Stimulated activated CD4-positive, alpha-beta T cell treated with anti-CD3 and anti-CD28 coated beads, Interleukin-2, amount 100 ng/mL, for 24 hours (primary cell): ENCODE data around the gene SPACA4.
A peak's percentile ranks its signal among the peaks of the same experiment; 100 is the strongest.
"Not testable (repeated sequence)": the region's sequence is repeated elsewhere in the genome, so short reads cannot be mapped to it uniquely, and the experiment has no call there.

Experiments
- DNase-seq, 2 donors: peaks; one replicate each; pipeline ENCODE4 v3.0.0-alpha.2; 2020

SPACA4 gene, protein sequence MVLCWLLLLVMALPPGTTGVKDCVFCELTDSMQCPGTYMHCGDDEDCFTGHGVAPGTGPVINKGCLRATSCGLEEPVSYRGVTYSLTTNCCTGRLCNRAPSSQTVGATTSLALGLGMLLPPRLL

GRCh38 chr19:48606463-48607358 lies at the start of gene SPACA4:
Gene SPACA4 (plus strand): TSS chr19:48606742. CDS start chr19:48606979, 237 bp downstream.
- DNase-seq, result no peak

- DNase-seq, result no peak
Measured at GRCh38 chr19:48556825-48557224, 49.7 kb upstream of the SPACA4 start.

DNA sequence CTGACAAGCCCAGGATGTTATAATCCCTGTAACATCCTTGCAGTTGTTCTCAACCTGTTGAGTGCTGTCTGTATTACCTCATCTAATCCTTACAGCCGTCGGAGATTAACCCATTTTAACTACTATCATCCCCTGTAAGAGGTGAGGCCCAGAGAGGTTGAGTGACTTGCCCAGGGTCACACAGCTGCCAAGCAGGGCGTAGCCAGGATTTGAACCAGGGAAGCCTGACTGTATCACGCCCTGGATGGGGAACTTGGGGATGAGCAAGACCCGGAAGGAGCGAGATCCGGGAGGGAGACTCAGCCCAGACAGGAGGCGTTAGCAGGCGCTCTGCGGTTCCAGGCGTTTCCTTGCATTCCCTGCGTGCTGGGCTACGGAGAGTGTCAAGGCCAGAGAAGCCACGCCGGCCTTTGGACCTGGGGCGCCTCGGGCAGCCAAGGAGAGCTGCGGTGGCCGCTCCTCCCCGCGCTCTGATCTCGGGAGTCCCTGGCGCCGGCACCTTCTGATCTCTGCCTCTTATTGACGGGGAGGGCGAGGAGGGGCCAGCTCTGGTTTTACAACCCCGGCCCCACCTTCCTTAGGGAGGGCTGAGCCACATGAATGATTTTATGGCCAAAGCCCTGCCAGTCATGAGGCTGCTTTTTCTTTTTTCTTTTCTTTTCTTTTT lies 48.4 kb upstream of the SPACA4 start:
- no peak for DNase-seq

GRCh38 chr19:48560095-48560530 lies 46.4 kb upstream of the SPACA4 start:
- DNase-seq, result no peak

DNA sequence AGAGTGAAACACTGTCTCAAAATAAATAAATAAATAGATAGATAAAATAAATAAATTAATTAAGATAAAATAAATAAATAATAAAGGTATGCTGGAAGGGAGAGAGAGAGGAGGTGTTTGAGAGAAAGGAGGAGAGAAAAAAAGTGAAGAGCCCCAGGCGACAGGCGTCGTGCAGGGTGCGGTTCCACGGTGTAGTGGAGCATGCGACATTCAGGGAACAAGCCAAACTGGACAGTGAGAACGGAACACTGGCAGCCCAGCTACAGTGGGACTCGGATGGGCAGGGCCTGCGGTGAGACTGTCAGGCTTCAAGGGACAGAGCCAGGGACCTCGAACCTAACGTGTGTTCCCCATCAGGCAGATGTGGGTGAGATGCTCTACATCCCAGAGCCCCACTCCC lies 45.1 kb upstream of the SPACA4 start:
- DNase-seq, result no peak

GRCh38 chr19:48565090-48565489 lies 41.5 kb upstream of the SPACA4 start:
- no peak for DNase-seq

- DNase-seq, result no peak
Measured at GRCh38 chr19:48568345-48568886, 38.1 kb upstream of the SPACA4 start.

- no peak for DNase-seq
Measured at GRCh38 chr19:48569814-48570213, 36.7 kb upstream of the SPACA4 start.

DNA sequence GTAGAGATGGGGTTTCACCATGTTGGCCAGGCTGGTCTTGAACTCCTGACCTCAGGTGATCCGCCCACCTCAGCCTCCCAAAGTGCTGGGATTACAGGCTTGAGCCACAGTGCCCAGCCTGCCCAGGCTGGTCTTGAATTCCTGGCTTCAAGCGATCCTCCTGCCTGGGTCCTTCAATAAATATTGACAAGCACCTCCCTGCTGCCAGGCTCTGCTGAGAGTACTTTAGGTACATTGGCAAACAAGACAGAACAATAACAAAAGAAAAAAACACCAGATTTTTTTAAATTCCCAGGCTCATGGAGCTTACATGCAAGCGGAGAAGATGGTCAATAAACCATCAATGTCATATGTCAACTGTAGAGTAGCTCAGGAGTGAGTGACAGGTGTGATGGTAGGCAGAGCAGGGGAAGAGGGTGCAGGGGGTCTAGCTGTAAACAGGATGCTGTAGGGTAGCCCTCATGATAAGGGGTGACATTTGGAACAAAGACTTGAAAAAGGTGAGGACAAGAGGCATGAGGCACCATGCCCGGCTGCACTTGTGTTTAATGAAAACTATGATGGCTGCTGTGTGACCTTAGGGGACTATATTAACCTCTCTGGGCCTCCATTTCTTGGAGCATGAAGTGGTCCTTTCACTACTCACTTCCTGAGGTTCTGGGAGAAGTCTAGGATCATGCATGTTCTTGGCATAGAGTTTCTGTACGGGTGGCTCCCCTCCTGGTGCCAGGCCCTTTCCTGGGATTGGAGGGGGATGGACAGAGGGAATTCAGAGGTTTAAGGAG lies 35.0 kb upstream of the SPACA4 start:
- DNase-seq, result no peak

- no peak for DNase-seq
Measured at GRCh38 chr19:48573163-48573505, 33.4 kb upstream of the SPACA4 start.

DNA sequence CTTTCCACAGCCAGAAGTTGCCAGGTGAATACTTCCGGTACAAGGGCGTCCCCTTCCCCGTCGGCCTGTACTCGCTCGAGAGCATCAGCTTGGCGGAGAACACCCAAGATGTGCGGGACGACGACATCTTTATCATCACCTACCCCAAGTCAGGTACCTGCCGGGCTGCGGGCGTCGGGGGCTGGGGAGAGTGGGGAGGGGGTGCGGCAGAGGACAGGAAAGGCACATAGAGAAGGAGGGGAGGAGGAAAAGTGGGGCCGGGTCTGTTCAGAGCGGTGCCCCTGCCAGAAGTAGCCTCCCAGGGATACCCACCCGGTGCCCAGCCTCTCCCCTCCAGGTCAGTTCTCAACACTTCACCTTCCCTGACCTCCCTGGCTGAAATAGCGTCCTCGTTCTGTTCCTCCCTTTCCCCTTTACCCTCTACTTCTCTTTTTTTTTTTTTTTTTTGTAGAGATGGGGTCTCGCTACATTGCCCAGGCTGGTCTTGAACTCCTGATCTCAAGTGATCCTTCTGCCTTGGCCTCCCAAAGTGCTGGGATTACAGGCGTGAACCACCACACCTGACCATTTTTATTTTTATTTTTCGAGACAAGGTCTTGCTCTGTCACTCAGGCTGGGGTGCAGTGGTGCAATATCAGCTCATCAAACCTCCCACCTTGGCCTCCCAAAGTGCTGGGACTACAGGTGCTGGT lies 30.5 kb upstream of the SPACA4 start:
- DNase-seq, result no peak

DNA sequence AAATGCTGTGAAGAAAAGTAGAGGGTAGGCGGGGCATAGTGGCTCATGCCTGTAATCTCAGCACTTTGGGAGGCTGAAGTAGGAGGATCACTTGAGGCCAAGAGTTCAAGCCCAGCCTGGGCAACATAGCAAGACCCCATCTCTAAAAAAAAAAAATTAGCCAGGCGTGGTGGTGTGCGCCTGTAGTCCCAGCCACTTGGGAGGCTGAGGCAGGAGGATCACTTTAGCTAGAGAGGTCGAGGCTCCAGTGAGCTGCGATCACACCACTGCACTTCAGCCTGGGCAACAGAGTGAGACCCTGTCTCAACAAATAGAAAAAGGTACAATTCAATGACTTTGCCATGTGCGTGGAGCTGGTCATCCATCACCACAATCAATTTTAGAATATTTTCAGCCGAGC lies 28.6 kb upstream of the SPACA4 start:
- not testable (repeated sequence) for DNase-seq

GRCh38 chr19:48578891-48579290 lies 27.7 kb upstream of the SPACA4 start:
- no peak for DNase-seq

DNA sequence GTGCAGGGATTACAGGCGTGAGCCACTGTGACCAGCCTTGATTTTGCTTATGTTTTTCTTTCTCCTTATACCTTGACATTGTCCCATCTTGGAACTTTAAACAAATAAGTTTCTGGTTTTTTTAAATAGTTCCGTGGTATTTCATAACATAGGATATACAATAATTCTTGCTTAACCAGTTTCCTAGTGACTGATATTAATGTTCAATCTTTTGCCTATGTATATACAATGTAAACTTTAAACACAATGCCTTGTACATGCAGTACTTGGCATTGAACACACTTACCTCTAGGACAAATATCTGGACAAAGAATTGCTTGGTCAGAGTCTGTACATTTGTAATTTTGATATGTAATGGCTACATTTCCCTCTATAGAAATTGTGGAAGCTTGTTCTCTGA lies 24.4 kb upstream of the SPACA4 start:
- DNase-seq, result no peak

DNA sequence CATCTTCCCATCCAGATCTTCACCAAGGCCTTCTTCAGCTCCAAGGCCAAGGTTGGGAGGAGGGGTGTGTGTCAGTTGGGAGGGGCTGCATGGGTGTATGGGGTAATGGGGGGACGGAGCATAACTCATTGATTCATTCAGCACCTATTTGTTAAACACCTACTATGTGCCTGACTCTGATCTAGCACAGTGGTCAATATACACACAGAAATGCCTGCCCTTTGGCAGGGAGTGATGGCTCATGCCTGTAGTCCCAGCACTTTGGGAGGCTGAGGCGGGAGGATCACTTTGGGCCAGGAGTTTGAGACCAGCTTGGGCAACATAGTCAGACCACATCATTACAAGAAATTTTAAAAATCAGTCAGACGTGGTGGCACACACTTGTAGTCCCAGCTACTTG lies 19.2 kb upstream of the SPACA4 start:
- no peak for DNase-seq

DNA sequence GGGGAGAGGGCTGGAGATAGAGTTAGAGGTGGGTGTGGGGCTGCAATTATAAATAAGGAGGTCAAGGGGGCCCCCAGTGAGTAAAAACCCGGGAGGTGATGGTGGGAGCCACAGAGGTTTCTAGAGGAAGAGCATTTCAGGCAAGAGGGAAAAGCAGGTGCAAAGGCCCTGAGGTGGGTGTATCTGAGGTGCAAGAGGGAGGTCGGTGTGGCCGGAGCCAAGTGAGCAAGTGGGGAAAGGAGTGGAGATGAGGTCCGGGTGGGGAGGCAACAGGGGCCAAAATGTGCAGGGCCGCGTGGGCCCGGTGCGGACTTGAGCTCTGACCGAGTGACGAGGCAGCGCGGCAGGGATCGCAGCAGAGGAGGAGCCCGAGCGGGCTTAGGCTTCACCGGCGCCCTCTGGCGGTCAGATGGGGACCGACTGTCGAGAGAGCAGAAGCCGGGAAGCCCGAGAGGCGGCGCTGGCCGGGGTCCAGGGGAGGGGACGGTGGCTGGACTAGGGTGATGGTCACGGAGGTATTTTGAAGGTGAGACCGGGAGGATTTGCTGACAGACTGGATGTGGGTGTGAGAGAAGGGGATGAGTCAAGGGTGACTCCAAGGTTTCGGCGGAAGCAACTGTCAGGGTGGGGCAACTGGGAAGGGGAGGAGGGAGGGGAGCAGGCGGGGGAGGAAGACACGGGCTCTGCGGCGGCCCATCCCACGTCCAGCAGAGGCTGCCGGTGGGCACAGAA lies 17.7 kb upstream of the SPACA4 start:
- DNase-seq, result peak; percentile 89 to 92

- DNase-seq, result no peak
Measured at GRCh38 chr19:48591021-48591420, 15.5 kb upstream of the SPACA4 start.

- DNase-seq, result no peak
Measured at GRCh38 chr19:48595171-48595570, 11.4 kb upstream of the SPACA4 start.

DNA sequence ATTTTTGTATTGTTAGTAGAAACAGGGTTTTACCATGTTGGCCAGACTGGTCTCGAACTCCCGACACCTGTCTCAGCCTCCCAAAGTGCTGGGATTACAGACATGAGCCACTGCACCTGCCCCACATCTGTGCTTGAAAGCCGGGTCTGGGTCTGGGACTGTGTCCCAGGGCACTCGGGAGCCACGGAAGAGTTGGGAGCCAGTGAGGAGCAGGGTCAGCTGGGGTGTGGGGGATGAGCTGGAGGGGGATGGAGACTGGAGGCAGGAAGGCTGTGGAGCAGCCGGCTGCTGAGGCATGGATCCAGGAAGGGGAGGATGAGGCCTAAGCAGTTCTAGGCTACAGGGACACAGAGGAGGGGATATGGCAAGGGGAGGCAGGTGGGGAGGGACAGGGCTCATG lies 10.7 kb upstream of the SPACA4 start:
- no peak for DNase-seq

DNA sequence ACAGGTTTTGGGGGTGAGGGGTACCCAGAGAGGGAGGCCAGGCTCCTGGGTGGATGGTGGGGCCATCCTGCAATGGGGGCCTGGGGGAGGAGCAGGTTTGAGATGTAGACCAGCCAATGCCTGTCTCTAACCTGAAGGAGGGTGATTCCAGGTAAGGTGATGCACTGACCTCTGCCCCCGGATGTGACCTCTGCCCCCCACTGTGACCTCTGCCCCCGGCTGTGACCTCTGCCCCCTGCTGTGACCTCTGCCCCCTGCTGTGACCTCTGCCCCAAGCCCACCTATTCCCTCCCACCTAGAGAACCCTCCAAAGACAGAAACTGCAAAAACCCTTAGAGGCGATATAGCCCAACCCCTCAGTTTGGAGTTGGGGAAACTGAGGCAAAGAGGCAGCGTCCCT lies 10.3 kb upstream of the SPACA4 start:
- DNase-seq, result no peak

GRCh38 chr19:48596679-48597465 lies 9.7 kb upstream of the SPACA4 start:
- DNase-seq, result peak in 1 of 2 donors; percentile 48
